Testis (tissue), 3 donors: ENCODE results near the gene TBC1D22A. TPM values are rescaled to one million over a fixed set of nuclear protein-coding genes. Genes with fewer than 3 reads are reported as not detected.
A peak's percentile ranks its signal among the peaks of the same experiment; 100 is the strongest.

ENCODE experiments used
- DNase-seq: peaks from one replicate; pipeline ENCODE4 v3.0.0-alpha.2; 2019
- H3K27ac ChIP-seq, 2 donors: fragments of 200-600 bp; sonication (generic); one replicate each; pipeline ENCODE4 v1.5.1; 2019
- H3K27me3 ChIP-seq: fragments of 200-600 bp; sonication (generic); one replicate; pipeline ENCODE4 v1.5.1; 2019
- H3K36me3 ChIP-seq: fragments of 200-600 bp; sonication (generic); one replicate; pipeline ENCODE4 v1.5.1; 2017; ENCODE audit warnings: low read depth; ENCODE audit errors: missing control alignments
- H3K4me1 ChIP-seq: fragments of 200-600 bp; sonication (generic); one replicate; pipeline ENCODE4 v1.5.1; 2019
- H3K4me3 ChIP-seq, 2 donors: fragments of 200-600 bp; sonication (generic); one replicate each; pipeline ENCODE4 v1.5.1; 2017 to 2019
- H3K9me3 ChIP-seq: fragments of 200-600 bp; sonication (generic); one replicate; pipeline ENCODE4 v1.5.1; 2017
- CTCF ChIP-seq, 3 experiments: fragments of 450-650 bp in 2 of 3; fragments of 200-600 bp in 1 of 3; sonication (generic) in 1 of 3; IDR thresholded peaks; one replicate each; pipeline ENCODE4 v1.5.1; 2016 to 2019; ENCODE audit warnings: antibody characterized with exemption in 3 of 3, mild to moderate bottlenecking in 2 of 3, moderate library complexity in 1 of 3
- POLR2A ChIP-seq: fragments of 450-650 bp; IDR thresholded peaks from one replicate; pipeline ENCODE4 v1.6.1; 2017; ENCODE audit warnings: antibody characterized with exemption, mild to moderate bottlenecking, moderate library complexity
- WGBS, 2 donors: methylation state at CpG; one replicate each; pipeline ENCODE4 v1.1.5; 2018; 5-methylcytosine and 5-hydroxymethylcytosine counted together
- intact Hi-C: fragments of 100-400 bp; cut with DNase I; formaldehyde crosslinking; loops from one replicate; pipeline ENCODE4 v1.15.1; 2023; ENCODE audit warnings: low total_unique reads
- polyA plus RNA-seq: library from polyadenylated mRNA; stranded (reverse); fragments of 350-450 nt; fragmentation: Illumina TruSeq; extraction: RNeasy Lipid Tissue Mini Kit (QIAGEN cat#74804); gene quantifications from one replicate; pipeline ENCODE4 v1.2.3, GENCODE V29; 2014; ENCODE audit warnings: low read depth, low replicate concordance; ENCODE audit not compliant: insufficient read depth
- total RNA-seq, 2 donors: library from RNA; depleted of rRNA; stranded (reverse); fragments of >200 nt; gene quantifications; one replicate each; pipeline ENCODE4 v1.2.3, GENCODE V29; 2016

TBC1D22A gene
- total and polyA plus RNA-seq, 3 donors from 2014 or later: 16.6 to 32.8 (median 28.5) TPM

- TF ChIP-seq CTCF (IDR thresholded peaks at IDR 0.05) (no peak), POLR2A (no peak)
- Histone ChIP-seq H3K4me3 (no peak overlapping the region), H3K4me1 (peaks cover 27% of the 10 kb centered on the region), H3K27me3 (no peaks in the 10 kb centered on the region), H3K9me3 (no peaks in the 10 kb centered on the region), H3K27ac (peak overlapping the region in 1 of 2 donors; percentile 80), H3K36me3 (no peaks in the 10 kb centered on the region)
- 75 to 85% methylated on average over 14 to 22 of the region's 22 CpGs for WGBS, 2 donors
- intact Hi-C loops: no loop called here
- DNase-seq: peak; percentile 41
Observed at GRCh38 chr22:47032091-47032943, 269.9 kb downstream of the TBC1D22A start.

- Histone ChIP-seq H3K4me1 (peaks cover 27% of the 10 kb centered on the region), H3K36me3 (no peaks in the 10 kb centered on the region), H3K9me3 (no peaks in the 10 kb centered on the region), H3K27me3 (no peaks in the 10 kb centered on the region), H3K4me3 (no peak overlapping the region), H3K27ac (peak overlapping the region in 1 of 2 donors; percentile 80)
- peak; percentile 45 for DNase-seq
- intact Hi-C loops: no loop called here
- TF ChIP-seq POLR2A: no peak
- TF ChIP-seq CTCF (IDR thresholded peaks at IDR 0.05): no peak
- 72 to 79% methylated on average over 15 of the region's 15 CpGs for WGBS, 2 donors
Observed at GRCh38 chr22:47032956-47033647, 270.7 kb downstream of the TBC1D22A start.

- Histone ChIP-seq H3K27me3 (no peaks in the 10 kb centered on the region), H3K9me3 (no peaks in the 10 kb centered on the region), H3K4me1 (peaks cover 27% of the 10 kb centered on the region), H3K27ac (no peak overlapping the region), H3K36me3 (no peaks in the 10 kb centered on the region), H3K4me3 (no peak overlapping the region)
- no peak for DNase-seq
- TF ChIP-seq POLR2A: no peak
- TF ChIP-seq CTCF (IDR thresholded peaks at IDR 0.05): no peak
- intact Hi-C loops: no loop called here
- 83 to 96% methylated on average over 4 to 11 of the region's 11 CpGs for WGBS, 2 donors
Observed at GRCh38 chr22:47033648-47034000, 271.2 kb downstream of the TBC1D22A start.

- intact Hi-C loops: no loop called here
- Histone ChIP-seq H3K9me3 (no peaks in the 10 kb centered on the region), H3K4me3 (no peak overlapping the region), H3K27me3 (no peaks in the 10 kb centered on the region), H3K4me1 (peaks cover 27% of the 10 kb centered on the region), H3K27ac (no peak overlapping the region), H3K36me3 (no peaks in the 10 kb centered on the region)
- no peak for TF ChIP-seq POLR2A
- no peak for TF ChIP-seq CTCF (IDR thresholded peaks at IDR 0.05)
- 82 to 90% methylated on average over 16 to 21 of the region's 21 CpGs for WGBS, 2 donors
- no peak for DNase-seq
Observed at GRCh38 chr22:47034076-47034808, 271.8 kb downstream of the TBC1D22A start.
